Loucy (cell line): ENCODE measurements around the gene PDIA2.

Experiments
- EZH2phosphoT487 ChIP-seq: fragments of 200-600 bp; IDR thresholded peaks from 2 replicates; pipeline ENCODE4 v1.6.1; 2018; ENCODE audit warnings: antibody characterized with exemption, mild to moderate bottlenecking, moderate library complexity, borderline replicate concordance
- TF ChIP-seq, protein P1 (sequence below): fragments of 200-600 bp; sonication (generic); conservative IDR thresholded peaks from 2 replicates; pipeline ENCODE4 v1.5.1; 2014; ENCODE audit warnings: mild to moderate bottlenecking, antibody characterized with exemption, low read length

DNA sequence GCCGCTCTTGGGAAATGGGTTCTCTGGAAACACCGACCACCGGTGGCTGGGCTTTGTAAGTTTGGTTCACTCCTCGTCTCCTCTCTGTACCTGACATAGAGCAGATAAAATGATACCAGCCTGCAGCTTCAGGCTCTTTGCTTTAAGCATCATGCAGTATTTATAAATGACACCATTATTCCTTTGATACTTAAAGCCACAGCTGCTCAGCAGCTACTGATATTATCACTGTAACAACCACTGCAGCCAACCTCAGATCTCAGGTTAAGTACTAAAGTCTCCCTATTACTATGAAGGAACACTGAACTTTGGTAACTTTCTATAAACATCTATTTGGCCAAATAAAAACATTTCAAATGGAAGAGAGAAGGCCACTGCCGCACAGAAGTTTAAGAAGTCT is 34.6 kb downstream of the PDIA2 start:
- TF ChIP-seq, protein P1, sequence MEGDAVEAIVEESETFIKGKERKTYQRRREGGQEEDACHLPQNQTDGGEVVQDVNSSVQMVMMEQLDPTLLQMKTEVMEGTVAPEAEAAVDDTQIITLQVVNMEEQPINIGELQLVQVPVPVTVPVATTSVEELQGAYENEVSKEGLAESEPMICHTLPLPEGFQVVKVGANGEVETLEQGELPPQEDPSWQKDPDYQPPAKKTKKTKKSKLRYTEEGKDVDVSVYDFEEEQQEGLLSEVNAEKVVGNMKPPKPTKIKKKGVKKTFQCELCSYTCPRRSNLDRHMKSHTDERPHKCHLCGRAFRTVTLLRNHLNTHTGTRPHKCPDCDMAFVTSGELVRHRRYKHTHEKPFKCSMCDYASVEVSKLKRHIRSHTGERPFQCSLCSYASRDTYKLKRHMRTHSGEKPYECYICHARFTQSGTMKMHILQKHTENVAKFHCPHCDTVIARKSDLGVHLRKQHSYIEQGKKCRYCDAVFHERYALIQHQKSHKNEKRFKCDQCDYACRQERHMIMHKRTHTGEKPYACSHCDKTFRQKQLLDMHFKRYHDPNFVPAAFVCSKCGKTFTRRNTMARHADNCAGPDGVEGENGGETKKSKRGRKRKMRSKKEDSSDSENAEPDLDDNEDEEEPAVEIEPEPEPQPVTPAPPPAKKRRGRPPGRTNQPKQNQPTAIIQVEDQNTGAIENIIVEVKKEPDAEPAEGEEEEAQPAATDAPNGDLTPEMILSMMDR, result no peak
- no peak for TF ChIP-seq EZH2phosphoT487
